Measurements from ENCODE around the gene KAT8.
"Not testable (repeated sequence)": the region's sequence is repeated elsewhere in the genome, so short reads cannot be mapped to it uniquely, and the experiment has no call there.

DNA sequence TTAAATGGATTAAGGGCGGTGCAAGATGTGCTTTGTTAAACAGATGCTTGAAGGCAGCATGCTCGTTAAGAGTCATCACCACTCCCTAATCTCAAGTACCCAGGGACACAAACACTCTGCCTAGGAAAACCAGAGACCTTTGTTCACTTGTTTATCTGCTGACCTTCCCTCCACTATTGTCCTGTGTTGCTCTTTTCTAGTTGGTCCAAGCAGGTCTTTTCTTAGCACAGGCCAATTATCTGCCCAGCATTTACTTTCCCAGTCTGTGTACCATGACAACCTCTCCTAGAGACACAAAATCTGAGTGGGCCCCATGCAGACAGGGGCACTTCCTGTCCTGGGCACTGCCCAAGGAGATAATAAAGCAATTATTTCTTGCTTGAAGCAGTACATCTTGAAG, 52.6 kb downstream of the KAT8 start:
- TF ChIP-seq, protein P1, sequence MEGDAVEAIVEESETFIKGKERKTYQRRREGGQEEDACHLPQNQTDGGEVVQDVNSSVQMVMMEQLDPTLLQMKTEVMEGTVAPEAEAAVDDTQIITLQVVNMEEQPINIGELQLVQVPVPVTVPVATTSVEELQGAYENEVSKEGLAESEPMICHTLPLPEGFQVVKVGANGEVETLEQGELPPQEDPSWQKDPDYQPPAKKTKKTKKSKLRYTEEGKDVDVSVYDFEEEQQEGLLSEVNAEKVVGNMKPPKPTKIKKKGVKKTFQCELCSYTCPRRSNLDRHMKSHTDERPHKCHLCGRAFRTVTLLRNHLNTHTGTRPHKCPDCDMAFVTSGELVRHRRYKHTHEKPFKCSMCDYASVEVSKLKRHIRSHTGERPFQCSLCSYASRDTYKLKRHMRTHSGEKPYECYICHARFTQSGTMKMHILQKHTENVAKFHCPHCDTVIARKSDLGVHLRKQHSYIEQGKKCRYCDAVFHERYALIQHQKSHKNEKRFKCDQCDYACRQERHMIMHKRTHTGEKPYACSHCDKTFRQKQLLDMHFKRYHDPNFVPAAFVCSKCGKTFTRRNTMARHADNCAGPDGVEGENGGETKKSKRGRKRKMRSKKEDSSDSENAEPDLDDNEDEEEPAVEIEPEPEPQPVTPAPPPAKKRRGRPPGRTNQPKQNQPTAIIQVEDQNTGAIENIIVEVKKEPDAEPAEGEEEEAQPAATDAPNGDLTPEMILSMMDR (IDR thresholded peaks at IDR 0.05) = not testable (repeated sequence)
- TF ChIP-seq POLR2A (IDR thresholded peaks at IDR 0.05) = not testable (repeated sequence)
